ENCODE measurements around the gene SMG6.
A peak's percentile ranks its signal among the peaks of the same experiment; 100 is the strongest.

Gene SMG6

DNA sequence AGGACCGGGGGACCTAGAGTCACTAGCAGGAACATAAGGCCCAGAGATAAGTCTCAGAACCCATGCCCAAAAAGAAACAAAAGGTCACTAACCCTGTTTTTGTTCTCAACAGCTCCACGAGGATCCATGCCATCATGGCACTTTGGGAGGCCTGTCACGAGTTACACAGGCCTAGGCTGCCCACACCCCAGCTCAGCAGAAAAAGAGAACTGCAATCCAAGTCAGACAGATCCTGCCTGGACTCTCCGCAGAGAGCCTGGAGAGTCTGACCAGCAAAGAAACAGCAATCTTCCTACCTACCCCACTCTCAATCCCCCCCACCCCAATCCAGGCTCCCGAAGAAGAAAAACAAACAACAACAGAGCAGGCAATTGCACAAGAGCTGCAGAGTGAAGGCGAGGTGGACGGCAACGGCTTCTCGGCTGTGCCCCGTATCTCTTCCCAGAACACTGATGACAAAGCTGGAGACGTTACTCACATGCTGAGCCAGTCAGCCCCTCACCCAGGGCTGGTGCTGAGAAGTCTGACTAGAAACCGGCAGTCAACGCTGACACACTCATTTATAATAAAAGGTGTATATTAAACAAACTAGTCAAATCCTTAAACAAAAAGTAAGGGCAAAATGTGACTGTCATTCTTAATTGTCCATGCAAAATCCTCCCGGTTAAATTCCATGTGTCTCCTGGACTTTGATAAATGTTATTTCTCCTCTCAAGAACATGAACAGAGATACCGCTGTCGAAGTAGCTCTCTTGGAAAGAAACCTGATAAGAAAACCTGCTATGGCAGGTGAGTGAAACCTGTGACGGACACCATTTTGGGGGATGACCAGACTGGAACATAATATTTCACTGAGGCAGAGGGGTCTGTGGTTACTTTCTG, 89.3 kb downstream of the SMG6 start:
- H3K9me3 ChIP-seq (ENCODE audit: control extremely low read depth in 1 of 5, control insufficient read depth in 4 of 5, insufficient read depth in 2 of 5, low read depth in 1 of 5, low read length in 4 of 5): no peaks in the 10 kb centered on the region
- H3K36me3 ChIP-seq (ENCODE audit: control insufficient read depth in 4 of 4, insufficient read depth in 4 of 4, low read length in 3 of 4): peaks cover 0 to 17% (median 4%) of the 10 kb centered on the region in 4 experiments
- H3K4me1 ChIP-seq (ENCODE audit: control extremely low read depth in 1 of 4, control insufficient read depth in 4 of 4, insufficient read depth in 4 of 4, low read length in 3 of 4): peaks cover 16 to 45% (median 32%) of the 10 kb centered on the region in 4 experiments
- WGBS (ENCODE audit: insufficient coverage): 78% methylated on average over 12 of the region's 17 CpGs
- ChIA-PET CTCF (interaction anchor here (0.6 to 2.6 kb wide), 13 partner anchors 8 to 159 kb away, joined by 3 to 10 read pairs (median 4); partner anchors contain the start of gene HIC1), POLR2A (interaction anchor here (1.6 kb wide), 1 partner anchor 10 kb away, joined by 4 read pairs; no protein-coding TSS in a partner anchor)
- H3K27ac ChIP-seq (ENCODE audit: insufficient read depth in 1 of 2, low read depth in 1 of 2, low read length in 2 of 2, poor library complexity in 1 of 2, severe bottlenecking in 2 of 2): peak overlapping the region; percentile 15 to 78
- DNase-seq: peak in 1 of 3 donors; percentile 38
- H3K27me3 ChIP-seq (replicated peaks in 2 of 5; ENCODE audit: control insufficient read depth in 4 of 5, insufficient read depth in 5 of 5, low read length in 4 of 5): no peaks in the 10 kb centered on the region
- peak overlapping the region in 1 of 7 experiments; percentile 9 for H3K4me3 ChIP-seq (ENCODE audit: control insufficient read depth in 1 of 7, extremely low read depth in 1 of 7, insufficient read depth in 4 of 7, low read depth in 2 of 7, low read length in 6 of 7)

DNA sequence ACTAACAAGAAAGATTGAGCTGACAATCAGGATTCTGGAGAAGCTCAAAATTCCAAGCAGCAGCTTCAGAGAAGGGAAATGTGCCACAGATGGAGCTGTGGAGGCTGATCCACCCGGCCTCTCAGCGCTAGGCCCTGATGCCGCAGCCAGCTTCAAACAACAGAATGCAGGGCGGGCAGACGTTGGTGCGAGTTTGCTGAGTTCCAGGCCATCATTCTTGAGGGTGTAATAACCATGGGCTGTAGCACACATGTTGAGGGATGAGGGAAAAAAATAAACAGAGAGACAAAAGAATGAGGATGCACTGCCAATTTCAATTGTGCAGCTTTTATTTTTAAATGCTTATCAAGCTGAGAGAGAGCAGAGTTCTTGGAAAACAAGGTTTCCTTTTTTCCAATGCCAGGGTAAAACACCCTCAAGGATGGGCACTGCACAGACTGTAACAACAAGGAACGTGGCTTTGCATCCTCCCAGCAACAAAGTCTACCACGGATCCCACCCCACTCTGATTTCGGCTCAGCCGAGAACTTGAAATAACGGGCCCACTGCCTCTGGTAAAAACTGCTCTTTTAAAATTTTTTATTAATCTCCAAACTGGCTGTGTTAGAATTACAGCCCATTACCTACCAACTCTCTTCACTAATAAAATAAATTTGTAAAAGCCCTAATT, 90.2 kb downstream of the SMG6 start:
- peaks cover 16 to 43% (median 32%) of the 10 kb centered on the region in 4 experiments for H3K4me1 ChIP-seq (ENCODE audit: control extremely low read depth in 1 of 4, control insufficient read depth in 4 of 4, insufficient read depth in 4 of 4, low read length in 3 of 4)
- no peak for DNase-seq
- no peaks in the 10 kb centered on the region for H3K27me3 ChIP-seq (replicated peaks in 2 of 5; ENCODE audit: control insufficient read depth in 4 of 5, insufficient read depth in 5 of 5, low read length in 4 of 5)
- H3K36me3 ChIP-seq (ENCODE audit: control insufficient read depth in 4 of 4, insufficient read depth in 4 of 4, low read length in 3 of 4): peaks cover 0 to 14% (median 4%) of the 10 kb centered on the region in 4 experiments
- WGBS (ENCODE audit: insufficient coverage): 97% methylated on average over 9 of the region's 11 CpGs
- ChIA-PET POLR2A (interaction anchor here (1.6 kb wide), 1 partner anchor 9 kb away, joined by 4 read pairs; no protein-coding TSS in a partner anchor), CTCF (interaction anchor here (0.6 to 2.4 kb wide), 12 partner anchors 10 to 158 kb away, joined by 3 to 10 read pairs (median 4); partner anchors contain the start of gene HIC1)
- H3K9me3 ChIP-seq (ENCODE audit: control extremely low read depth in 1 of 5, control insufficient read depth in 4 of 5, insufficient read depth in 2 of 5, low read depth in 1 of 5, low read length in 4 of 5): no peaks in the 10 kb centered on the region
- H3K4me3 ChIP-seq (ENCODE audit: control insufficient read depth in 1 of 7, extremely low read depth in 1 of 7, insufficient read depth in 4 of 7, low read depth in 2 of 7, low read length in 6 of 7): no peak overlapping the region
- H3K27ac ChIP-seq (ENCODE audit: insufficient read depth in 1 of 2, low read depth in 1 of 2, low read length in 2 of 2, poor library complexity in 1 of 2, severe bottlenecking in 2 of 2): no peak overlapping the region

DNA sequence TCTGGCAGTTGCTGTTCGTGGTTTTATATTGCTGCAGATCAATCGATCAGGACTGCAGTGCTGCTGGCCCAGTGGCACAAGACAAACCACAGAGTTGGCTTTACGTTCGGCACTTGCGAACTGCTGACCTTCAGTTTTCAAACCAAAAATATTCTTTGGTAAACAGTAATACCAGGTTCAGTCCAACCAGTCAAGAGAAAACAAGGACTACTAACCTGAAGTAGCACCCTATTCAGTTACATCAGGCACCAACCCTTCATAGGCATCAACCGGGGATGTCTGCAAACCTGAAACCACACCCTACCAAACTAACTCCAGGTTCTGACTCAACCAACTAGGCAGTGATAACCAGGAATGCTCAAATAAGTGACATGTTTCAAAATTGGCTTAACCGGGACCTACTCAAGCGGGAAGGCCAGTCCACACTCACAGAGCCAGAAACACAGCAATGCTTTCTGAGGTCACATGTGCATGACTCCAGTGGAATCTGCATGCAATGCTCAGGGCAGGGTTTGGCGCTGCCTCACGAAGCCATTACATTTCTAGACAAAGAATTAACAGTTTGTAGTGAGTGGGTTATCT, 91.1 kb downstream of the SMG6 start:
- POLR2A ChIA-PET: no interaction called here
- 89% methylated on average over 10 of the region's 10 CpGs for WGBS (ENCODE audit: insufficient coverage)
- Histone ChIP-seq H3K36me3 (ENCODE audit: control insufficient read depth in 4 of 4, insufficient read depth in 4 of 4, low read length in 3 of 4) (peaks cover 0 to 13% (median 6%) of the 10 kb centered on the region in 4 experiments), H3K4me3 (ENCODE audit: control insufficient read depth in 1 of 7, extremely low read depth in 1 of 7, insufficient read depth in 4 of 7, low read depth in 2 of 7, low read length in 6 of 7) (no peak overlapping the region), H3K27me3 (replicated peaks in 2 of 5; ENCODE audit: control insufficient read depth in 4 of 5, insufficient read depth in 5 of 5, low read length in 4 of 5) (no peaks in the 10 kb centered on the region), H3K4me1 (ENCODE audit: control extremely low read depth in 1 of 4, control insufficient read depth in 4 of 4, insufficient read depth in 4 of 4, low read length in 3 of 4) (peaks cover 16 to 46% (median 37%) of the 10 kb centered on the region in 4 experiments), H3K27ac (ENCODE audit: insufficient read depth in 1 of 2, low read depth in 1 of 2, low read length in 2 of 2, poor library complexity in 1 of 2, severe bottlenecking in 2 of 2) (no peak overlapping the region), H3K9me3 (ENCODE audit: control extremely low read depth in 1 of 5, control insufficient read depth in 4 of 5, insufficient read depth in 2 of 5, low read depth in 1 of 5, low read length in 4 of 5) (no peaks in the 10 kb centered on the region)
- DNase-seq: no peak
- CTCF ChIA-PET: interaction anchor here (0.8 to 1.7 kb wide), 5 partner anchors 8 to 154 kb away, joined by 3 to 10 read pairs (median 4); no protein-coding TSS in a partner anchor

DNA sequence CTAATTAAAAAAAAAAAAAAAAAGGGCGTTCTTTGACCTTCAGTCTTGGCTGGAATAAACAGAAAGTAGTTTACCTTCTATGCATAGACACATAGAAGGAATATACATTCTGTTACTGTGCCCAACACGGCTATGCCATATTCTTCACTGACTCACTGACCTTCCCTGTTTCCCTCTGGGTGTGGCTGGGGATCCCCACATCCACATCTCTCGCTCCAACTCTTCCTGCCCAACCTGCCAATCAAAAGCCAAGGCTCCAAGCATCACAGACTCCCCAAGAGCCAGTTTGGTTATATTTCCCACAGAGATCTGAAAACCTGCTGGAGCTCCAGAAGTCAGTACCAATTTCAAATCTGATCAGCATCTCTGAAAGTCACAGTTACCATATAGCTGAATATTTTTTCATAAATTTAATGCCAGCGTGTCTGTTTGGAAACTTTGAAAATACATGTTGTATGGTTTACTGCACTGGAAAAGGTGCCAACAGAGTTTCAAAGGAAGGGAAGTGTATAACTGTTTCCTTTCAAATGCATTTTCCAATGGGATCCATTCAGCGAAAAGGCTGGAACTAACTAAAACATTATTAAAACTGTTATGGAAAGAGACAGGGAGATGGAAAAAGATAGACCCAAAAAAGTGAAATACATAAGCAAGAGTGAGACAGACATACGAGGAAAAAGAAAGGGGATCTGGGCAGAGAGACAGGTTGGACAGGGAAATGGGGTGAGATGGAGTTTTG, 91.8 kb downstream of the SMG6 start:
- 92% methylated on average over 3 of the region's 6 CpGs for WGBS (ENCODE audit: insufficient coverage)
- ChIA-PET CTCF (interaction anchor here (1.0 to 1.9 kb wide), 2 partner anchors 8 to 10 kb away, joined by 3 to 6 read pairs; no protein-coding TSS in a partner anchor), POLR2A (no interaction called here)
- Histone ChIP-seq H3K4me3 (ENCODE audit: control insufficient read depth in 1 of 7, extremely low read depth in 1 of 7, insufficient read depth in 4 of 7, low read depth in 2 of 7, low read length in 6 of 7) (no peak overlapping the region), H3K27ac (ENCODE audit: insufficient read depth in 1 of 2, low read depth in 1 of 2, low read length in 2 of 2, poor library complexity in 1 of 2, severe bottlenecking in 2 of 2) (no peak overlapping the region), H3K9me3 (ENCODE audit: control extremely low read depth in 1 of 5, control insufficient read depth in 4 of 5, insufficient read depth in 2 of 5, low read depth in 1 of 5, low read length in 4 of 5) (no peaks in the 10 kb centered on the region), H3K27me3 (replicated peaks in 2 of 5; ENCODE audit: control insufficient read depth in 4 of 5, insufficient read depth in 5 of 5, low read length in 4 of 5) (no peaks in the 10 kb centered on the region), H3K4me1 (ENCODE audit: control extremely low read depth in 1 of 4, control insufficient read depth in 4 of 4, insufficient read depth in 4 of 4, low read length in 3 of 4) (peaks cover 18 to 47% (median 36%) of the 10 kb centered on the region in 4 experiments), H3K36me3 (ENCODE audit: control insufficient read depth in 4 of 4, insufficient read depth in 4 of 4, low read length in 3 of 4) (peaks cover 0 to 13% (median 6%) of the 10 kb centered on the region in 4 experiments)
- no peak for DNase-seq

DNA sequence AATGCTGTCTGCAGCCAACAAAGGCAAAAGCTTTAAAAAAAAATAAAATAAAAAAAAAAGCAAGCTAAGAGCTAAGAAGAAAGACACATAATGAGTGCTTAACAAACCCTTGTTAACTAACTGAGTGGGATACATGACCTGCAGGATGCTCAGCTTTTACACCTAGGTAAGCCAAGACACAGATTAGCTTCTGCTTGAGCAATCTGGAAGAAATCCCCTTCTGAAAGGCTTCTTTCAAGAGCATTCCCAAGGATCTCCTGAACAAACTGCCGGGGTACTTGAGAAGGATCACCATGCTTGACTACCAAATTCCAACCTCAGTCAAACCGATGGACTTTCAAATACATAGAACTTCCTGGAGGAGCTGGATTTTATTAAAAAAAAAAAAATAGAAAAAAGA, 92.9 kb downstream of the SMG6 start:
- Histone ChIP-seq H3K9me3 (ENCODE audit: control extremely low read depth in 1 of 5, control insufficient read depth in 4 of 5, insufficient read depth in 2 of 5, low read depth in 1 of 5, low read length in 4 of 5) (no peaks in the 10 kb centered on the region), H3K36me3 (ENCODE audit: control insufficient read depth in 4 of 4, insufficient read depth in 4 of 4, low read length in 3 of 4) (peaks cover 0 to 13% (median 6%) of the 10 kb centered on the region in 4 experiments), H3K27me3 (replicated peaks in 2 of 5; ENCODE audit: control insufficient read depth in 4 of 5, insufficient read depth in 5 of 5, low read length in 4 of 5) (no peaks in the 10 kb centered on the region), H3K4me3 (ENCODE audit: control insufficient read depth in 1 of 7, extremely low read depth in 1 of 7, insufficient read depth in 4 of 7, low read depth in 2 of 7, low read length in 6 of 7) (no peak overlapping the region), H3K27ac (ENCODE audit: insufficient read depth in 1 of 2, low read depth in 1 of 2, low read length in 2 of 2, poor library complexity in 1 of 2, severe bottlenecking in 2 of 2) (no peak overlapping the region), H3K4me1 (ENCODE audit: control extremely low read depth in 1 of 4, control insufficient read depth in 4 of 4, insufficient read depth in 4 of 4, low read length in 3 of 4) (peaks cover 11 to 37% (median 28%) of the 10 kb centered on the region in 4 experiments)
- WGBS (ENCODE audit: insufficient coverage): 75% methylated on average over 1 of the region's 2 CpGs
- ChIA-PET POLR2A (interaction anchor here (0.6 kb wide), 1 partner anchor 19 kb away, joined by 3 read pairs; no protein-coding TSS in a partner anchor), CTCF (interaction anchor here (0.9 to 2.5 kb wide), 6 partner anchors 7 to 156 kb away, joined by 3 to 6 read pairs (median 4); partner anchors contain the start of gene HIC1)
- no peak for DNase-seq

- DNase-seq: no peak
Measured at GRCh38 chr17:2207815-2208515, 95.6 kb downstream of the SMG6 start.

More at GRCh38 chr17:2207815-2208515, 95.6 kb downstream of the SMG6 start:
- 75% methylated on average over 8 of the region's 12 CpGs for WGBS (ENCODE audit: insufficient coverage)
- Histone ChIP-seq H3K36me3 (ENCODE audit: control insufficient read depth in 4 of 4, insufficient read depth in 4 of 4, low read length in 3 of 4) (peaks cover 0 to 10% (median 8%) of the 10 kb centered on the region in 4 experiments), H3K4me3 (ENCODE audit: control insufficient read depth in 1 of 7, extremely low read depth in 1 of 7, insufficient read depth in 4 of 7, low read depth in 2 of 7, low read length in 6 of 7) (no peak overlapping the region), H3K27ac (ENCODE audit: insufficient read depth in 1 of 2, low read depth in 1 of 2, low read length in 2 of 2, poor library complexity in 1 of 2, severe bottlenecking in 2 of 2) (no peak overlapping the region), H3K9me3 (ENCODE audit: control extremely low read depth in 1 of 5, control insufficient read depth in 4 of 5, insufficient read depth in 2 of 5, low read depth in 1 of 5, low read length in 4 of 5) (no peaks in the 10 kb centered on the region), H3K4me1 (ENCODE audit: control extremely low read depth in 1 of 4, control insufficient read depth in 4 of 4, insufficient read depth in 4 of 4, low read length in 3 of 4) (peaks cover 0 to 21% (median 6%) of the 10 kb centered on the region in 4 experiments), H3K27me3 (replicated peaks in 2 of 5; ENCODE audit: control insufficient read depth in 4 of 5, insufficient read depth in 5 of 5, low read length in 4 of 5) (no peaks in the 10 kb centered on the region)
- ChIA-PET POLR2A (no interaction called here), CTCF (interaction anchor here (0.9 kb wide), 1 partner anchor 46 kb away, joined by 3 read pairs; no protein-coding TSS in a partner anchor)

Data from common myeloid progenitor, CD34-positive (primary cell).